ENCODE measurements around the gene B4GALNT3.
"Not testable (repeated sequence)": the region's sequence is repeated elsewhere in the genome, so short reads cannot be mapped to it uniquely, and the experiment has no call there.

B4GALNT3 gene

DNA sequence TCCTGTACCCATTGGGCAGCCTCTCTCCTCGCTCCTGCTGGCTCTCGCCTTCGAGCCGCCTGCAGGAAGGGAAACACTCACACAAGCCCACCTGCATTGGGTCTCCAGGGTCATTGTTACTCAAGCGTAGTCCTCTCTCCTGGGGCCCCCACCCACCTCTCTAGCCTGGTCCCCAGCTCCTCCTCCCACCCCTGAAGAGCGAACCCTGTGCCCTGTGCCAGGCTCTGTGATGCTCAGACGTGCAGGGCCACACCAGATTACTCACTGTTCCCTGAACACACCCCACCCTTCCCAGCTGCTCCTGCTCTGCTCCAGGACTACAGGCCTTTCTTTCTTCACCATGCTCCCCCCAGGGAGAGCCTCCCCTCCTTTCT is 115.4 kb downstream of the B4GALNT3 start:
- peak; percentile 89 for DNase-seq (ENCODE audit: low spot score)

DNA sequence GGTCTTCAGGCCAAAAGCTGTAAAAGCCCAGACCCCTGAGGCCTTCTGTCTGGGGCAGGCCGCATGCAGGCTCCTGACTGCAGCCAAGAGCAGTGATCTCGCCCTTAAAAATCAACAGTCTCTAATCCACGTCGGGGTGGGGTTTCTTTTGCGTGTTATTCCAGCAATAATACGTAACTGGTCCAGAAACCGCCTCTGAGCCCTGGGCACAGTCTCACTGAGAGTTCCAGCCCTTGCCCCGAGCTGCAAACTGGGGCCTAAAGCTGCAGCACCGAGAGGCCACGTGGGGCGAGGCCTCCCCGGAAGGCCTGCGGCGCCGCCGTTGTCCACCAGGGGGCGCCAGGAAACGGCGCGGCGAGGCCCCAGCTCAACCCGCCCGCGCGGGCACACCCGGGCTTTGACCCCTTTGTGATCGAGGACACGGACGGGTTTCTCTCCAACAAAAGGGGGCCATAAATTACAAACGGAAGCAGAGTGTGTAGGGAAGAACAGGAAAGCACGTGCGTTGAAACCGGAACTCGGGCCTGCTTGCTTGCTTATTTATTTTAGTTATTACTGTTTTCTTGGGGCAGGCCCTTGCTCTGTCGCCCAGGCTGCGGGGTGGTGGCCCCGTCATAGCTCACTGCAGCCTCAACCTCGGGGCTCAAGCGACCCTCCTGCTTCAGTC is 116.3 kb downstream of the B4GALNT3 start:
- peak; percentile 78 for DNase-seq (ENCODE audit: low spot score)

DNA sequence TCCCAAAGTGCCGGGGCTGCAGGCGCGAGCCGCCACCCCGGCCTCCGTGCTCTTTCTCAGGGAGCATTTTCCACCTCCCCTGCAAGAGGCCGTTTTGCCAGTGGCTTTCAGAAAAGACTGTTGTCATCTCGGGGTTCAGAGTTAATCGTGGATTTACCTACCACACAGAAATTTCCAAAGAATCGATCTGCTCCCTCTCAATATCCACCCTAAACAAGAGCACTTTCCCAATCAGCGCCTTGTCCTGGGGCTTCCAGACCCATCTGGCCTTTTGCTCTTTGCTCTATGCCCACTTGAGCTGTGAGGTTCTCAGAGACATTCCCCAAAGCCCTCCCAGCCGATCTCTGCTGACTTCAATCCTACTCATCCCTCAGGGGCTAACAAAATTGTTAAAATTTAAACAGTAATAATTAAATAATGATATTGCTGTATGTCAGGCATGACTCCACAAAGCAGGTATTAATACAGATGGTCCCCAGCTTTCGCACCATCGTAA is 116.9 kb downstream of the B4GALNT3 start:
- no peak for DNase-seq (ENCODE audit: low spot score)

DNA sequence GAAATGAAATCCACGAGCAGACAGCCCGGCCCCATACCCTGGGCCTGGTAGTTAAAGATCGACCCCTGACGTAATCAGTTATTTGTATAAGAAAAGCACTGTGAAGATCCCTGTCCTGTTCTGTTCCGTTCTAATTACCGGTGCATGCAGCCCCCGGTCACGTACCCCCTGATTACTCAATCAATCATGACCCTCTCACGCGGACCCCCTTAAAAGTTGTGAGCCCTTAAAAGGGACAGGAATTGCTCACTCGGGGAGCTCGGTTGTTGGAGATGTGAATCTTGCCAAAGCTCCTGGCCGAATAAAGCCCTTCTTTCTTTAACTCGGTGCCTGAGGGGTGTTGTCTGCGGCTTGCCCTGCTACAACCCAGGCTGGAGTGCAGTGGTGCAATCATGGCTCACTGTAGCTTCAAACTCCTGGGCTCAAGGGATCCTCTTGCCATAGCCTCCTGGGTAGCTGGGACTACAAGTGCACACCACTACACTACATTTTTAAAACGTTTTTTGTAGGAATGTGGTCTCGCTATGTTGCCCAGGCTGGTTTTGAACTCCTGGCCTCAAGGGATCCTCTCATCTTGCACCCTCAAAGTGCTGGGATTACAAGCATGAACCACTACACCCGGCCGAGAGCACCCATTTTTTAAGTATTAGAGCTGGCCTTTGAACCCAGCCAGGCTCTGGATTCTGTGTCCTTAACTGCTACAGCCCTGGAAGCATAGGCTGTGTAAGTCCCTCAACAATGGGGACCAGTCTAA is 118.4 kb downstream of the B4GALNT3 start:
- not testable (repeated sequence) for DNase-seq (ENCODE audit: low spot score)

DNA sequence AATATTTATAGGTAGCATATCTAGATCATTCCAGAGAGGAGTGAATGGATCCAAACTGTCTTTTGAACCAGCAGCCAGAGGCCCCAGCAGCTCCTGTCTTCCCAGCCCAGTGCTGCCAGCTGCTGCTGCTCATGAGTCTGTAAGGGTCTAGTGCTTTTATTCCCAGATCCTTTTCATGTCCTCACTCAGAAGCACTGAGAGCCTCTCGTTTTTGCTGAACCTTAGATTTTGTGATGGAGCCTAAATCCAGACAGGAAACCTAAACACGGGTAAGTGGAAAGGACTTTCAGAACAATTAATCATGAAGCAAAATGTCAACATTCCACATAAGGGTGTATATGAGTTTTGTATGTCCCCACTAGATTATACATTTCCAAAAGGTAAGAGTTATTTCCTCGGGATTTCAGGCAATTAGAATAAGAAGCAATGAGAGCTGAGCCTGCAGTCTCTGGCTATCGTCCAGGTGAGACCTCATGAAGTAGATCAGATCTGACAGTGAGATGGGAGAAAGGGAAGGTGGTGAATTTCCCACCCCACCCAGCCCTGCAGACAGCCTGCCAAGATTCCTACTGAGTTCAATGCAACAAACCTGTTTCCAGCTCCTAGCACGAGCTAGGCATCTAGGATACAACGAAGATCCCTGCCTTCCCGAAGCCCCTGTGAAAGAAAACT is 119.1 kb downstream of the B4GALNT3 start:
- no peak for DNase-seq (ENCODE audit: low spot score)

DNA sequence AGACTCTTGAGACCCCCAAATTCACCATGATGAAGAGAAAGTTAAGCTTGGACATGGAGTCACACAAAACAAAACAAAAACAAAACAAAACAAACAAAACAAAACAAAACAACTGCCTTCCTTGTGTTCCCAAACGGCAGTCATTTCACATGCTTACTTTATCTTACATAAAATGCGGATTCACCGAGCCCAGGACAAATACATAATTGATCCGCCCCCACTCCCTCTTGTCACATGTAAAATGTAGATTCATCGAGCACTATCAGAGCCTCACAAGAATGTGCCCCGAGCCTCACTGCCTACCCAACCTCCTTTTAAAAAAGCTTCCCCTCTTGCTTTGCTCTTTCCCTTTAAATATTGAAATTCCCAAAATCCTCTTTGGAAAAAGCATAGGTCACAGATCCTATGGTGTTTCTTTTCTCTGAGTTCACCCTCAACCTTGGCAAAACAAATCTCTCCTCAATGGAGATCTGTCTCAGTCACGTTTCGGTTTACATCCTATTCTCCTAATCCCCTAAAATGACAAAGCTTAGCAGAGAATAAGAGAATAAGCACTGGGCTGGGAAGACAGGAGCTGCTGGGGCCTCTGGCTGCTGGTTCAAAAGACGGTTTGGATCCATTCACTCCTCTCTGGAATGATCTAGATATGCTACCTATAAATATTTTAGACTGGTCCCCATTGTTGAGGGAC is 119.8 kb downstream of the B4GALNT3 start:
- DNase-seq (ENCODE audit: low spot score): no peak

DNA sequence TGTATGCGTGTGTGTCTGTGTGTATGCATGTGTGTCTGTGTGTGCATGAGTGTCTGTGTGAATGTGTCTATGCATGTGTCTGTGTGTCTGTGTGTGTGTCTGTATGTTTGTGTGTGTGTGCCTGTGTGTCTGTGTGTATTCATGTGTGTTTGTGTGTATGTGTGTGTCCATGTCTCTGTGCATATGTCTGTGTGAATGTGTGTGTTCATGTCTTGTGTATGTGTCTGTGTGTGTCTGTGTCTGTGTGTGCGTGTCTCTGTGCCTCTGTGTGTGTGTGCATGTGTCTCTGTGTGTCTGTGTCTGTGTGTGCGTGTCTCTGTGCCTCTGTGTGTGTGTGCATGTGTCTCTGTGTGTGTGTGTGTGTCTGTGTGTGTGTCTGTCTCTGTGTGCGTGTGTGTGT is 121.1 kb downstream of the B4GALNT3 start:
- DNase-seq (ENCODE audit: low spot score): no peak

DNA sequence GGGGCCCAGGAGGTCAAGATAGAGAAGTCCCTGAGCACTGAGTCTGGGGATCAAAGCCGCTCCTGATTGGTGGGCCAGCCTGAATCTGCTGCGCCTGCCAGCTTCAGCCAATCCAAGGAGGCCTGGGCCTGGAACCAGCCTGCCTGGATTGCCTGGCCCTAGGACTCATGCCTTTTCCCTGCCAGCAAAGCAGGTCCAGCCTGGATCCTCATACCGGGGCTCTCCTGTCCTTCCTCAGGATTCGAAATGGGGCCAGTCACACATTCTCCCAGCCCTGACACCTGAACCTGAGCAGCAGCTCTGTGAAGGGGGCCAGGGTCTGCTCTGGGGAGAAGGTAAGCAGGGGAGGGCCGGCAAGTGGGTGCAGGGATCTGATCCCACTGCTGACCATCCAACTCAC is 121.6 kb downstream of the B4GALNT3 start:
- no peak for DNase-seq (ENCODE audit: low spot score)

DNA sequence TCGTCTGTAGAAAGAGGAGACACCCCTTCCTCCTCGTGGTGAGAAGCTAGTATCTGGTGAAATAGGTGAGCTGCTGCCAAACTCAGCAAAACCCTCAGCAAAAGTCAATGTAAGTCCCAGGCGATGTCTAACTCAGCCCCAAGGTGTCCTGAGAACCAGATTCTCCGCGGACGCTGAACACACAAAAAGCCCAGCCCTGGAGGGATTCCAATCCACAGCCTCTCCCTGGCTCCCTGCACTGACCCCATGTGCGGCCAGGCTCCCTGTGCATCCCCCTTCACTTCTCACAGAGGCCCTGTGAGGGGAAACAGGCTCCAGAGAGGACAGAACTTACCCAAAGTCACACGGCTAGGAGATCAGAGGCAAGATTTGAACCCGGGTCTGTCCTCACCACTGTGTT is 122.0 kb downstream of the B4GALNT3 start:
- DNase-seq (ENCODE audit: low spot score): no peak

DNA sequence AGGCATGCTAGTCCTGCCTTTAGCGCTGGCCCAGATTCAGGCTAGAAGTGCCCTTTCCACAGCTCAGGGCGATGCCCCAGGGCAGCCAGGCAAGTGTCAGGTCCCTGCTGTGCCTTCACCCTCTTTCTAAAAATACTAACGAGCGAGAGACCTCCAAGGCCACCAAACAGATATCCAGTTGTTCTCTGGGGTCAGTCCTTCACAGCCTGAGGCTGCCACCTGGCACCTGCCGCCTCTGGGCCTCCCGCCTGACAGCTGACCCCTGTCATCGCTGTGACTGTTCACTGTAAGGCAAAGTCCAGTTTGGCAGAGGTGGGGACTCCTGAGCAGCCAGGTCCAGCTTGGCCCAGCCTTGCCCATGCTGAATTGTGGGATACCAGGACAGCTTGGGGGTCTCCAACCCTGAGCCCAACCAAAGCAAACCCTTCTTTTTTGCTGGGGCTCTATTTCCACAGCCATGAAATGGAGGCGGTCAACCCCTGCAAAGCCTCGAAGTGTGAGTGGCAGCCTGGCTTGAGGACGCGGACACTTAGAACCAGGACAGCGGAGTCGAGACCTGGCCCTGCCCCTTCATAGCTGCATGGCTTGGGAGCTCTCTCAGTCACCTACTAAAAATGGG is 123.6 kb downstream of the B4GALNT3 start:
- no peak for DNase-seq (ENCODE audit: low spot score)

DNA sequence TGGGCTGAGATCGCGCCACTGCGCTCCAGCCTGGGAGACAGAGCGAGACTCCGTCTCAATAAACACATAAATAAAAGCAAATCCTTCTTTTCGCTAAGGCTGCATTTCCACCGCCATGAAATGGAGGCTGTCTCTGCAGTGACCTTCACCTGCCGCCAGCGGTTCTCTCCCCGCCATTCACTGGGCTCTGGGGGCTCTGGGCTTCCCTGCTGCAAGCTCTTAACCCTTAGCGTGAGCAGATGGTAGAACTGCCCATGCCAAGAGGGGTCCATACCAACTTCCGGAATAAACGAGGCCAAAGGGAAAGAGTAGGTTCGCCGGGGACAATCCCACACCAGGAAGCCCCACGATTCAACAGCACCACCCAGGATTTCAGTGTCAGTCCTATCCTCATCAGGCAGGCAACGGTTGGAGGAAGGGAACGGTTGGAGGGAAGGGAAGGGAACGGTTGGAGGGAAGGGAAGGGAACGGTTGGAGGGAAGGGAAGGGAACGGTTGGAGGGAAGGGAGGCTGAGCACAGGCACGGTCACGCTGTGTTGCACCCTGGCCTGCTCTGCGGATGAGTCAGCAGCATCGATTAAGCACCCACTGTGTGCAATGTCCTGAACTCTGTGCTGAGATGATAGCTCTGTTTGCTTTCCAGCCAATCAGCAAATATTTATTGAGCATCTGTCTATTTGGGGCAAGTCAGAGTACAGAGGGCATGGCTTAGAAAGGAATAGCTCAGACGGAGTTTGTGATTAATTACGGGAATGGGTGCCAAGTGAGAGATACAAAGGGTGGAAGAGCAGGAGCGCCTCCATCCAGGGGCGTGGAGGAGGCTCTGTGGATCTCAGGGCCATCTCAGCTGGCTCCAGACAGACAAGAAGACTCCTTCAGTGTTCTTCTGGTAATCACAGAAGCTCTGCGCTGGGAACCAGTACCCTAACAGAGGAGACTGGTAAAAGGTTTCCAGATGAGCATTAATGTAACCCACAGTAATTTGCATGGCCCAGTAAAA is 125.6 kb downstream of the B4GALNT3 start:
- no peak for DNase-seq (ENCODE audit: low spot score)

DNA sequence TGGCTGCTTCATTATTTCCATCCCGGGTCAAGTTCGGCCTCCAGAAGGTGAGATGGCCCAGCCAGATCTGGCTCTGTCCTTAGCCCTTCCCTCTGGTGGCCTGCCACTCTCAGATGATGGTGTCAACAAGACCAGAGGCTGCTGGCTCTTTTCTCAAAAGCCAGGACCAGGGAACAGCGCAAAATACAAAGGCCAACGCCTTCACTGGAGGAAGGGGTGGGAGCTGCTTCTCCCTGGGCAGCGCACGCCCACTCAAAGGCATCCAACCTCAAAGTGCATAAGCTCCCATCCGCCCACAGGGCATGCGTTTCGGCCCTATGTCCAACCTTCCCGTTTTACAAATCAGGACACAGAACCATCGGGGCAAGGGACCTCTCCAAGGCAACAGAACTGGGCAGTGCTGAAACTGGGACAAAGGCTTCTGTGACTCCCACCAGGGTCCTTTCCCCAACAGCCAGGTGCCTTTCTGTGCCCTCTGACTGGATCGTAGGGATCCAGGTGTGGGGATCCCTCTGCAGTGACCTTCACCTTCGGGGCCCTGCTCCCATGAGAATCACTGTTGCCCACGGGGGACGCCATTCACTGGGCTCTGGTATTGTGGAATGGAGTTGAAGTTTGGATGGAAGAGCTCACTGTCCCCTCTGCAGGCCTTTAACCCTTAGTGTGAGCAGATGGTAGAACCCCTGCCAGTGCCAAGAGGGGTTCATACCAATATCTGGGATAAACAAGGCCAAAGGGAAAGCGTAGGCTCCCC is 126.8 kb downstream of the B4GALNT3 start:
- DNase-seq (ENCODE audit: low spot score): no peak

DNA sequence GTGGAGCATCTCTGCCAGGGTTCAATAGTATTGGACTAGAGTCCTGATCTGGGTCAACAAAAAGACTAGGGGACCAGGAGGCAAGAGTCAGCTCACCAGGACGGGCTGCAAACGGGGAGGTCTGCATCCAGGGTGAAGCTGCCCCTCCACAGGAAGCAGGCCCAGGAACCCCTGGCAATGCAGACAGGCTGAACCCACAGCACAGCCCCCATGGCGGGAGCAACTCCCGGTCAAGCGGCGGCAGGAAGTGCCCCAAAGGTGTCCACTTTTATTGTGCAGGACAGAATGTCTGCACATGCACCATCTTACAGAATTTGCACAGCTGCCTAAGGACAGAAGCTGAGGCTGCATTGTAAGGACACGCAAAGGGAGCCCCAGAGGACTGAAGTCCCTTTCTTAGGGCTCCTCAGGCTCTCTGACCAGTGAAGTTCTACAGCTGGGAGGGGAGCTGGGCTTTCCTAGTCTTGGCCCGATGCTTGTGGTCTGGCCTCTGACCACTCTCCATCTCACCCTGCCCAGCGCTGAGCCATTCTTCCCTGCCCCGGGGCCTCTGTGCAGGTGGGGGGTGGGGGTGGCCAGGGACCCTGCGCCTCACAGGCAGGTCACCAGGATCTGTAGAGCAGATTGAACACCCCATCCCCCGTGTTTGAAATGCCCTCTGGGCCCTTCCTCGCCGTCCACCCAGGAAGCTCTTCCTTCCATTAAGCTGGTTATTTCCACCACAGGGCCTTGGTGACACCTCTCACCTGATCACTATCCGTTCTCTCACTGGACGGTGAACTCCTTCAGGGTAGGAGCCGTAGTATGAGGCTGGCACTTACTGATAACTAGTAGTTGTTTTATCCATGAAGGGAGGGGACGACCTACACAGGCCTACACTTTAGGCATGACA is 127.6 kb downstream of the B4GALNT3 start:
- DNase-seq (ENCODE audit: low spot score): no peak

DNA sequence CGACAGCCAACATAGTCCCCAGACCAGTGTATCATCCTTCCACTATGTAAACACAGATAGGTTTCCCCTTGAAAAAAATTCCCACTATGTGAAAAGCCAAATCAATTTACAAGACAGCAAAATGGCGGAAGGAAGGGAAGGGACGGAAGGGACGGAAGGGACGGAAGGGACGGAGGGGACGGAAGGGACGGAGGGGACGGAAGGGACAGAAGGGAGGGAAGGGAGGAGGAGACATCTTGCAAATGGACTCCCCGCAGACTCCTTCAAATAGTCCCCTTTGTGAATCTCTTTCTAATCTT is 128.2 kb downstream of the B4GALNT3 start:
- no peak for DNase-seq (ENCODE audit: low spot score)

DNA sequence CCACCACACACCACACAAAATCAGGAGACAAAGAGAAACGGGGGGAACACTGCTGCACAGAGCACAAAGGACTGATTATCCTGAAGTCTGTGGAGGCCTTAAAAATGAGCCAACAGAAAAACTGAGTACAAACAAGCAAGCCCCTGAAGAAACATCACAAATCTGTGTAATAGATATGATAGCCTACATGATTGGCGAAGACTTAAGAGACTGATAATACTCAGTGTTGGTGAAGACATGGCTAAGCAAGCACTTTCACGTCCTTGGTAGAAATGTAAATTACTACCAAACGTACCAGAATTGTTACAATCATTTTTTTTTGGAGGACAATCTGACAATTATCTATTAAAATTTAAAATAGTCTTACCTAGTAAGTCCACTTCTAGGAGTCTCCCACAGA is 128.9 kb downstream of the B4GALNT3 start:
- DNase-seq (ENCODE audit: low spot score): no peak

DNA sequence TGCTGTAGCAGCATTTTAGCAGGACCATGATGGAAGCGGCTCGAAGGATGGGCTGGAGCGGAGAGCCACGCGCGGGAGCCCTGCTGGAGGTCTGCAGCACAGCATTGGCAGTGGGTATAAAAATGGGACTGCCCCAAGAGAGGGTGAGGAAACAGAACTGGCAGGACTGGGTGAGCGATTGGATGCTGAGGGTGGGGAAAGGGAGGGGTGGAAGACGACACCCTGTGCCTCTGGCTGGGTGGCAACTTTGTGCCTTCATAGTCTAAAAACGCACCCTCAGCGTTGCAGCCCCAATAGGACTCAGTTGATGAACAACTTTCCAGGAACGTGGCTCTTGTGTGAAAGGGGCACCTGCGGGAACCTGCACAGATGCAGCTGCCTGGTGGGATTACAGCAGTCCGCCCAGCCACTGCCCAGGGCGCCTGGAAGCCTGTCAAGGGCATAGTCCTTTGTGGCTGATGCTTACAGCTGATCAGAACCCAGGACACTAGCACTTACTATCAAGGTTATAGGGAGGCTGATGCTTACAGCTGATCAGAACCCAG is 130.5 kb downstream of the B4GALNT3 start:
- DNase-seq (ENCODE audit: low spot score): no peak

DNA sequence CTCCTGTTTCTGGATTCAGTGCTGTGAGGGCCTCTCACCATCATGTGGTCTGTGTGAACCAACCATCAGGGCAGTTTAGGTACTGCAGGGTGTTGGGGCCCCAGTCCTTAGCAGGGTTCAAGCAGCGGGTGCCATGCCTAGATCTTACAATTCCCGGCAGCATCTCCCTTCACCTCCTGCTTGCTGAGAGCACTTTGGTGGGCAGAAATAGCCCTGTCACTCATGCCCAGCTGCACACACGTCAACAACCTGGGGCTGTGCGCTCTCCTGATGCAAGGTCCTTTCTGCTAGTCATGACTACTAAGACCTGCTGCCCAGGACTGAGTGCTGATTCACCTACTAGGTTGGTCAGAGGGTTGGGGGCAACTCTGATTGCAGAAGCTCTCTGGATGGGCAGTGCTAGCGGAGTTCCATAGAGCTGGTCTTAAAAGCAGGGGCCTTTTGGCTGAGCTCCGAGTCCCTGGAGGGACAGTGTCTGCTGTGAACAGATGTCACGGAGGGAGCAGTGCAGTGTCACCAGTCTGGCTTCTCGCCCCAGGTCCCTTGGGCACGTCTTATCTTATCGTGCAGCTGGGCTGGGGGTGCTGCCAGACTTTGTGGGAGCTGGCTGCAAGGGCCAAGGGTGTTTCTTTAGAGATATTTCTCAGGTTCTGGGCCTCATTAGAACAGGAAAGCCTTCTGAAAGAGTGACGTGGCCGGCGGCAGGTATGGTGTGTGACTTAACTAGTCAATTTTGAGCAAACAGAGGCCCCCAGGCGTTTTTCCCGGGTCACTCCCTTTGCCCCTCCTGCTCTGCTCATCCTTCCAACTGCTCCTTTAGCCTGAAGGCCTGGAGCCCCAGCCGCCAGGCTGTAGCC is 131.7 kb downstream of the B4GALNT3 start:
- no peak for DNase-seq (ENCODE audit: low spot score)

DNA sequence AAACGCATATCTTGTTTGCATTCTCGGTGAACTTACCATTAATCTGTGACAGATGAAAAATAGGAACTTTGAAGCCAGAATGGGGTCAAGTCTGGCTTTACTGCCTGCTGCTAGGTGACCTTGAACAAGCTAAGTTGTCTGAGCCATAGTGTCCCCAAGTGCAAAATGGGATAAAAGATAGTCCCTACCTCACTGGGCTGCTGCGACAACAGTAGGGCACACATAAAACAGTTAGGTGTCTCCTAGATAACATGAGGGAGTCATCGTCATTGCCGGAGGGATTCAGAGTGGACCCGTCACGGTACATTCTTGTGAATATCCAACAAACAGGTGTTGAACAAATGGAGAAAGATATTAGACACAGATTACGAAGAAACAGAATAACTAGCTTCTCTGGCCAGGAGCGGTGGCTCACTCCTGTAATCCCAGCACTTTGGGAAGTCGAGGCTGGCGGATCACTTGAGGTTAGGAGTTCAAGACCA is 132.3 kb downstream of the B4GALNT3 start:
- no peak for DNase-seq (ENCODE audit: low spot score)

Measured in SW480 (cell line).